GM19395 (cell line): ENCODE measurements around the gene GPR171.
"Not testable (repeated sequence)": the region's sequence is repeated elsewhere in the genome, so short reads cannot be mapped to it uniquely, and the experiment has no call there.

Experiments used
- ATAC-seq: cut with Tn5 transposase; IDR thresholded peaks from one replicate; pipeline ENCODE4 v1.9.1; 2021; ENCODE audit warnings: mild to moderate bottlenecking, moderate library complexity; ENCODE audit not compliant: unreplicated experiment

The GPR171 gene, protein sequence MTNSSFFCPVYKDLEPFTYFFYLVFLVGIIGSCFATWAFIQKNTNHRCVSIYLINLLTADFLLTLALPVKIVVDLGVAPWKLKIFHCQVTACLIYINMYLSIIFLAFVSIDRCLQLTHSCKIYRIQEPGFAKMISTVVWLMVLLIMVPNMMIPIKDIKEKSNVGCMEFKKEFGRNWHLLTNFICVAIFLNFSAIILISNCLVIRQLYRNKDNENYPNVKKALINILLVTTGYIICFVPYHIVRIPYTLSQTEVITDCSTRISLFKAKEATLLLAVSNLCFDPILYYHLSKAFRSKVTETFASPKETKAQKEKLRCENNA

DNA sequence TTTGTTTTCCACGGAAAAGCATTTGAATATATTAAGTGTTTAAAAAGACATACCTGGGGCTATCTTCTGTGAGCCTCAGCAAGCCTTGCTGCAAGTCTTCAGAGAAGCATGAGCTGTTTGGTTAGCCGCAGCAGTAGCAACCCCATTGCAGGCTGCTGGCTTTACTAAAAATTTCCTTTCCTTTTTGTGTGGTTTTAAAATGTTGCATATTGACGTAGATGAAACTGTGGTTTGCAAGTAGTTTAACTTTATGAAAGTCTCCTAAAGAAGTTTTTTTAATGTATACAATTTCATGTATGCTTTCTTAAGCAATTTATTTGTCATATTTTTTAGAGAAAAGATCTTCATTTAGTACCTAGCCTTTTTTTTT lies at the start of gene GPR171:
Gene GPR171, minus strand, starts transcription at position 166 of the 370 bp plus-strand sequence. CDS start 3,830 bp downstream, outside the sequence.
- peak; percentile 89 for ATAC-seq

DNA sequence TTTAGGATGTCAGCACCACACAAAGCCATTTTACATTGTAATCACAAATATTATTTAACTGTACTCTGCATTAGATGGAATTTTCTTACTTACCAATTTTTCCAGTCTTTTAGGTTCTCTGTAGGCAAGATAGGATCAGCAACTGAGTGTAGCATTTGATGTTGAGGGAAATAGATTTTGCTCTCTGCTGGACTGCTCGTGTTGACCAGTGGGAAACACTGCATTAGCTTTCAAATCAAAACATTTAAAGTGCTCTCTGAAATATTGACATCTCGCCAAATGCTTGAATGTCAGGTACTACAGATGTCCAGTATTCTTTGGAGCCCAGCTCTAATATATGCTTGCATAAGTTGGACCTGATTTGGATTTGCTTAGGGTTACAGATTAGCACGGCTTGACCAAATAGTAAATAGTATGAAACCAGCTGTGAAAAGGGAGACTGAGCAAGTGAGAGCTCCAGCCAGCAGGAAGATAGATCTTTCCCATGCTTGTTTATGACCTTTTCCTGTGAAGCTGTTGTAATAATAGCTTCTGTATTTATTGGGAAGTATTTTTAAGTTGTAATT lies 45.8 kb upstream of the GPR171 start:
- no peak for ATAC-seq

DNA sequence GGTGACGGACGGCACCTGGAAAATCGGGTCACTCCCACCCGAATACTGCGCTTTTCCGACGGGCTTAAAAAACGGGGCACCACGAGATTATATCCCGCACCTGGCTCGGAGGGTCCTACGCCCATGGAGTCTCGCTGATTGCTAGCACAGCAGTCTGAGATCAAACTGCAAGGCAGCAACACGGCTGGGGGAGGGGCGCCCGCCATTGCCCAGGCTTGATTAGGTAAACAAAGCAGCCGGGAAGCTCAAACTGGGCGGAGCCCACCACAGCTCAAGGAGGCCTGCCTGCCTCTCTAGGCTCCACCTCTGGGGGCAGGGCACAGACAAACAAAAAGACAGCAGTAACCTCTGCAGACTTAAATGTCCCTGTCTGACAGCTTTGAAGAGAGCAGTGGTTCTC lies 39.0 kb upstream of the GPR171 start:
- ATAC-seq, result not testable (repeated sequence)

DNA sequence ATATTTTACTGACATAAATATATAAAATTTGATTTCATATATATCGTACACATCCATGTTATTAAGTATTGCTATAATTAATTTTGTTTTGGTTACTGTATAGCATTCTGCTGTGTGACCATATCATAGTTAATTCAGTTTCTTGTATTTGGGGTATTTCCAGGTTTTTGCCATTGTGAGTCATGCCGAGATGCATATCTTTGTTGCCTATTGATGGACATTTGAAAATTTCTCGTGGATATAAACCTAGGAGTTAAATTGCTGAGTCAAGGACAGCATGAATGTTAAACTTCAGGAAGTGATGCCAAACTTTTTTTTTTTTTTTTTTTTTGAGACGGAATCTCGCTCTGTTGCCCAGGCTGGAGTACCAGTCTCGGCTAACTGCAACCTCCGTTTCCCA lies 33.7 kb upstream of the GPR171 start:
- no peak for ATAC-seq

DNA sequence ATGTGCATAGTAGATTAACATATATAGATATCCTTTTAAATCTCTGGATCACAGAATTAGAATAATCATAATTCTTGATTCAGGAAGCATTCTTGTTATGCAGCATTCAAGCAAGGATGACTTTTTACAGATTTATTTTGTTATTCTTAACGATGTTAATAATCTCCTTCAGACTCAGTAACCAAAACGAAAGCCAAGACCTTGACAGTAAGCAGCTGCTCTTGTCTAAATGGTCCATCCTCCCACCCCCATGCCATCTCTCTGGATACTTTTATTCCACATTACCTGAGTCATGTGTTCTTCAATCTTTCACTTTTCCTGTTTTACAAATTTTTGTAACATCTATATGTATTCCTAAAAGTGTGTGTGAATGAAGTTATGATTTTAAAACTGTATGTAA lies 33.3 kb upstream of the GPR171 start:
- ATAC-seq, result no peak

DNA sequence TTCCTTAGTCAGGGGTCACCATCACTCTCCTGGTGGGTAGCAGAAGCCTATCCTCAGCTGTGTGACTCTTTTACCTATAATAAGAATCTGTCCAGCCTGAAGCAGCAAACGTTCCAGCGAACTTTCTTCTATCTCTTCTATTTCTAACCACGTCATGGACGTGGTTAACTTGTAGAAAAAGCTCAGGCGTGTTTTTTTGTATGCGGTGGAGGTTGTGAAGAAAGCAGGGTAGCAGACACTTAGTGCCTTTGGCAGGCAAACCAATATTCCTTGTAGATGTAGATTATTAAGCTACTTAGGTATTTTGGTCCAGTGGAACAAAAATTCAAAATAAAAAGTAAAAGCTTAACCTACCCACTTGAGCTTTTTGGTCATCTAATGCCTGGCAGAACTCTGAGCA lies 31.8 kb upstream of the GPR171 start:
- no peak for ATAC-seq

DNA sequence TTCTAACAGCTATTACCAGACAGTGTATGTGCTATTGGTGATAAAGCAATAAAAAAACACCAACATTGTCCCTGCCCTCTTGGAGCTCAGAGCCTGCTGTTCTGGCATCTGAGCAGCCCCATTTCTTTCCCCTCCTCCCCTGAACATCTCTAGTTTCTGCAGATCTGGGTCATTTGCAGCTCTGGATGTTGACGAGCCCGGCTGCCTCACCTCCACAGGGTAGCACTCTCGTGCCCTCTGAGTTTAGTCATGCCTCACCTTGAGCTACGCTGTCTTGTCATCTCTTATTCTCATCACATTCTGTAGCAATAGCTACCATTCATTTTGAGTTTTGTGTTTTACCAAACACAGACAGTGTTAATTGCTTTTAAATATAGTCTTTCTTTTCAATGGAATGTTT lies 30.0 kb upstream of the GPR171 start:
- no peak for ATAC-seq

DNA sequence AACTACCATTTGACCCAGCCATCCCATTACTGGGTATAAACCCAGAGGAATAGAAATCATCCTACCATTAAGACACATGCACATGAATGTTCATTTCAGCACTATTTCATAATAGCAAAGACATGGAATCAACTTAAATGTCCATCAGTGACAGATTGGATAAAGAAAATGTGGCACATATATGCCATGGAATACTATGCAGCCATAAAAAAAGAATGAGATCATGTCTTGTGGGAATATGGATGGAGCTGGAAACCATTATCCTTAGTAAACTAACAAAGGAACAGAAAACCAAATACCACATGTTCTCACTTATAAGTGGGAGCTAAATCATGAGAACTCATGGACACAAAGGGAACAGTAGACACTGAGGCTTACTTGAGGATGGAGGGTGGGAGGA lies 29.4 kb upstream of the GPR171 start:
- not testable (repeated sequence) for ATAC-seq

DNA sequence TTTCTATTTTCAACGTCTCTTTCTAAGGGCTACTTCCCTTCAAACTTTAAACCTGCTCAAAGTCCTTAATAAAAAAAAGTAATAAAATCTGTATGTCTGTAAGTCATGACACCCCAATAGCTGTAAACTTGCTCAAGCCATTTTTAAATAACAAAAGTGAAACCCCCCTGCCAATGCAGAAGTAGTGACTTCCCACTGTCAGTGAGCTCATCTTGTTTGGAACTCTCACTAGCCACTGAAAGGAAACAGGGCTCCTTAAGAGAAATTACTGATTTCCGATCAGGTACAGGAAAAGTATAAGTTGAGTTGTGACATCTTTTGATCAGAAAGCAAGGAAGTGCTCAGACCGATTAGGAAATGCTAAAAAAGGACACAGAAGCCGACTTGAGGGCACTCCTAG lies 27.6 kb upstream of the GPR171 start:
- ATAC-seq, result peak; percentile 59

DNA sequence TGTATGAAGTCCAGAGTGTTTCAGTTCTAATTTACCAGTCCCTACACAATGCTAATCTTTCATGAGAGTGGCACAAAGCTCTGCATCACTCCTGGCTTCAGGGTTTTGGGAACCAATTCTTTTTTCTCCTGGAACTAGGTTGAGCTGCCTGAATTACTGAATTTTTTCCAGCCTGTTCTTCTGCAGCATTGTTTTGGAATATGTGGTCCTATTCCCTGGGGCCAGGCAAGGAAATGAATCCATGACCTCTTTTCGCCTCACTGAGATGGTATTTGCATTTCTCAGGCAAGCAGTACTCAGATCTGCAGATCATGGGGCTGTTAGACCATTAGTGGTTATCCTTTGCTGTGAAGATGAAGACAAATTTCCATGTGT lies 25.6 kb upstream of the GPR171 start:
- peak; percentile 29 for ATAC-seq

DNA sequence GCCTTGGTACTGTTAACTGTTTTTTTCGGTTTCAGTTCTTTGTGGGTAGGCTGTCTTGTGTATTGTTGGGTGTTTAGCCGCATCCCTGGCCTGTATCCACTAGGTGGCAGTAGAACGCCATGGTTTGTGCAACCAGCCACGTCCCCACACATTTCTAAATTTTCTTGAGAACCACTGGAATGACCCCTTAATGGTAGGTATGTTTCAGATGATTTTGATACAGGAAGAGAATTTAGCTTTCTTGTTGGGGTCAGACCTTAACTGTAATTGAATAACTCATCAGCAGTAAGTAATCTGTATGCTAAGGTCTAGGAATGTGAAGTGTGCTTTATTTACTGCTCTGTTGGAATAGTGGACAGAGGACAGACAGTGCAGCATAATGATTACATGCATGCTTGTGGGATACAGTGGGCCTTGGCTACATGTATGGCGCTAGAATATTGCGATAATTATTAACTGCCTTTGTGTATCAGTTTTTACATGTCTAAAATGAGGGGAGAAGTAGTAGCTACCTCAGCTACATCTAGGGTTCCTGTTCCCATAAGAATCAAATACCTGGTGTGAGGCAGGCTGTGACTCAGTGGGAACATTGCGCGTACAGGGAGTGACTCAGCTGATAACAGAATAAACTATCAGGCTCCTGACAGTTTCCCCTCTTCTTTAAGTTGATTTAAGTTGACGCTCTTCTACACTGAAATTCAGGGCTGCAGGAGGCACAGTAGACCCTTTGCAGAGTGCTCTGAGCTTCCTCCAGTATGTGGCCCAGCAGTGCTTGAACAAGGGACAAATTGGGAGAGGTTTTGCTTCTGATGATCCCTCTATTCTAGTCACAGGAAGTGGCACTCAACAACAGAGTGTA lies 25.0 kb upstream of the GPR171 start:
- peak; percentile 88 for ATAC-seq

DNA sequence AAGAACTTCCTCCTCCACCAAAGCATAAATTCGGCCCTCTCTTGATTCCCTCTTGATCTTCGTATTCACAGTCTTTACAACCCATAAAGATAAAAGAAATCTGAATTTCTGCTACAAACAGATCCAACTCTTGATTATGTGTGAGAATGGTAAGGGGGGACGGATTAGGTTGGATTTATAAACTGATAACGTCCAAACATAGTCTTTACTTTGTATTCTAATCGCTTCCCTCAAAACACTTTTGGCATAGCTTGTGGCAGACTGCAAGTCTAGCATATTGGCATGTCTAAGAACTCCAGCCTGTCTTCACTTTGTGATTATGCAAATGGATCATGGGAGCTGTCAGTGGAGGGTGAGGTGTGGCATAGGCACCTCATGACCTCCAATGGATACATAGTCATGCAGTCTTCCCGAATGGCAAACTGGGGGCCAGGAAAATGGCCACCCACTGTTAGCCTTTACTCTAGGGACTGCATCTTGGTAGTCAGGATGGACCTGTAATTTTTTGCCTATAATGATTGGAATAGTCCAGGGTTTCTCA lies 24.3 kb upstream of the GPR171 start:
- ATAC-seq, result peak; percentile 49

DNA sequence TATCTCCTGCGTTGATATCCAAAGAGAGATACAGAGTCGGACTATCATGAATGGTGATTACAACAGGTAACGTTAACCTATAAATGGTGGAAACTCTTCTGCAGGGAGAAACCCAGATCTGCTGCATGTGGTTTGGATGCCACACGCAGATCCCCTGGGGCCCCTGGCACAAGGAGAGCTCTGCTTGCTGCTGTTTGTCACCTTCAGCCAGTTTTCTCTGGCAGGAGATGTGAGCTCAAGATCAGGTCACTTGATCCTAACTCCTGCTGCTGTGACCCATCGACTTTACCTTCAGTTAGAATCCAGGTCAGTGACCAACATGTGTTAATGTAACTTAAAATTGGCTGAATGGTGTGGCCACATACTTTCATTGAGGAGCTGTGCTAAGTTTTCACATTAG lies 23.8 kb upstream of the GPR171 start:
- ATAC-seq, result no peak

DNA sequence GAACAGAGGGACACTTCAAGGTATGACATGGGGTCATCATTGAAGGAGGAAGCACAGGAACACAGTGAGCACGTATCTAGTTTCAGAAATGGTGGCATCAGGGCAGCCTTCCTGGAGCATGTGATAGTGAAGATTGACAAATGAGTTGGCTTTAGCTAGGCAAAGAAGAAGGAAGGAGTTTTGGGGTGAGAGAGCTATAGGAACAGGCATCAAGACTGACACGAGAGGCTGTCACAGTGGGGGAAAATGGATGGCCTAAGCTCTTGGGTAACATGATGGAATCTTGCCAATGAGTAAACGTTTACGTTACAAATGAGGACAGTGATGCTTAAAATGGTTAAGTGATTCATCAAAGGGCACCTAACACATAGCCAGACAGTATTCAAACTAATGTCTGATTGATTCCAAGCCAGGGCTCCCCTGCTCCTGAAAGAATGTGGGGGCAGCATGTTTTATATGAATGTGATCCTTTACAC lies 23.1 kb upstream of the GPR171 start:
- no peak for ATAC-seq

DNA sequence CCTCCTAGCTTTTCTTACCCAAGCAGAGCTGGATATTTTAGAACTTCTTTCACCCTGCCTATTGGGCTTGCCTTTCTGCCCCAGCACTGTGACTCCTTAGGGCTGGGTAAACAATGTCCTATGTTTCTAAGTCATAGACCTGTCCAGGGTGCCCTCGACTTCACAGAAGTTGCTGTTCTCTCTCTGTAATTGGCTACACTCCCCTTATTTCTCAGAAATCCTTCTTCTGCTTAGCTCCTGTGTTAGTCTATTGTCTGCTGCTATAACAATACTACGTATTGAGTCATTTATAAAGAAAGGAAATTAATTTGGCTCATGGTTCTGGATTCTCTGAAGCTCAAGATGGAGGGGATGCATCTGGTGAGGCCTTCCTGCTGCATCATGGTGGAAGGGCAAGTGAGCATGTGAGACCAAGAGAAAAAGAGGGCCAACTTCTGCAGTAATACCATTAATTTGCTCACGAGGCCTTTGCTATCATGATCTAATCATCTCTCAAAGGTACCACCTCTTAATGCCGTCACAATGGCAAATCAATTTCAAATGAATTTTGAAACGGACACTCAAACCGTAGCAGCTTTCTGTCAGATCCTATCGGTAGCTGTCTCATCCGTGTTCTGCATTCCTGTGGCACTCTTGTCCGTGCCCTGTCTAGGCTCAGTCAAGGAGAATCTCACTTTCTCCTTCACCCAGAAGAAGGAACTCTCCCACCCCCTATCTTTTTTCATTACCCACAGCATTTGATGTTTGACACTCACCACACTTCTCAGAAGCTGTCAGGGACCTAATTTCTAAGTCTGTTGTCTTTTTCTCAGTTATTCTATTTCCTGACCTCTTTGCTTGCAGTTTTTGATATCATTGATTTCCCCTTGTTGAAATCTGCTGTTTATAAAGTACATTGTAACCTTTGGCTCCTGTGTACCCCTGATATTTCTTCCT lies 22.3 kb upstream of the GPR171 start:
- ATAC-seq, result no peak

DNA sequence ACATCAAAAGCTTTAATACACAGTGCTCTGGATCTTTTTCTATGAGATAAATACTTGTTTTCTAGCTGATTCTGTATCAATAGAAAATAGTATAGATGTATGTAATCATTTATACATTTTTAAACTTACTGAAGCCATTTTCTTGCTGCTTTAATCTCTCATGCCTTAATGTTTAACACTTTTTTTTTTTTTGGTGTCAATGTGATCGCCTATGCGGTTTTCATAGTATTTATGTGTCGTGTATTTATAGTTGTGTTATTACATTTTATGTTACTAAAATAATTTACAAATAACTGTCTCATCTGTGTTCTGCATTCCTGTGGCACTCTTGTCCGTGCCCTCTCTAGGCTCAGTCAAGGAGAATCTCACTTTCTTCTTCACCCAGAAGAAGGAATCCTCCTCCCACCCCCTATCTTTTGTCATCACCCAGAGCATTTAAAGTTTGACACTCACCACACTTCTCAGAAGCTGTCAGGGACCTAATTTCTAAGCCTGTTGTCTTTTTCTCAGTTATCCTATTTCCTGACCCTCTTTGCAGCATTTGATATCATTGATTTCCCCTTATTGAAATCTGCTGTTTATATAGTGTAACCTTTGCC lies 21.4 kb upstream of the GPR171 start:
- no peak for ATAC-seq

DNA sequence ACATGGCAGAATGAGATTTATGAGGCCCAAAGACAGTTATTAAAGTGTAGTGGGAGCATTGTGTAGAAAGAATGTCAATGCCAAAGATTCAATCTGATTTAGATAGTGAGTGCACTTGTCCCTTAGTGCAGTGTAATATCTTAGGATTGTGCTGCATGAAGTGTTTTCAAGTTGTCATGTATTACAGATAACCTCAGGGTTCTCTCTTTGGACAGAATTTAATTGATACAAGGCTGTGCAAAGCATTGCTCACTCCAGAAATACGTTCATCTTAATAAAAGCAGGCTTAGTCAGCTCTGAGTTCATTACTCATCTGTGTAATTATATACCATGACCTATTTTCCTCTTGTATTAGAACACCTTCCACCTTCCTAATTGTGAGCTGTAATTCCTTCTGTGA lies 16.0 kb upstream of the GPR171 start:
- no peak for ATAC-seq

DNA sequence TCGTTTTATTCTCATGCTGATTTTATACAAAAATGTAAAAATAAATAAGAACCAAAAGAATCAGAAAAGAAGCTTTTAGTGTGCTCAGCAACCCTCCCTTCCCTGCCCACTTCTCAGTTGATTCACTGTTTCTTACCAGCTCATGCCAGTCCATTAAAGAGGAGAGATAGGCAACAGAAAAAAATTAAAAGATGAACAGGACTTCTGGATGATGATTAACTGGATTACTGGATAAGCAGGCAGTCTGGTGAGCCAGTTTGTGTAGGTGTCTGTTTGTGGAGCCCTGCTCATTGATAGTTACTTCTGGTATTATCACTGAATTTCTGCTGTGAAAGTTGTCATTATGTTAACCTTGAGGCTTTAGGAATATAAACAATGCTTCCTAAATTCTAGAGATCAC lies 15.1 kb upstream of the GPR171 start:
- ATAC-seq, result no peak

DNA sequence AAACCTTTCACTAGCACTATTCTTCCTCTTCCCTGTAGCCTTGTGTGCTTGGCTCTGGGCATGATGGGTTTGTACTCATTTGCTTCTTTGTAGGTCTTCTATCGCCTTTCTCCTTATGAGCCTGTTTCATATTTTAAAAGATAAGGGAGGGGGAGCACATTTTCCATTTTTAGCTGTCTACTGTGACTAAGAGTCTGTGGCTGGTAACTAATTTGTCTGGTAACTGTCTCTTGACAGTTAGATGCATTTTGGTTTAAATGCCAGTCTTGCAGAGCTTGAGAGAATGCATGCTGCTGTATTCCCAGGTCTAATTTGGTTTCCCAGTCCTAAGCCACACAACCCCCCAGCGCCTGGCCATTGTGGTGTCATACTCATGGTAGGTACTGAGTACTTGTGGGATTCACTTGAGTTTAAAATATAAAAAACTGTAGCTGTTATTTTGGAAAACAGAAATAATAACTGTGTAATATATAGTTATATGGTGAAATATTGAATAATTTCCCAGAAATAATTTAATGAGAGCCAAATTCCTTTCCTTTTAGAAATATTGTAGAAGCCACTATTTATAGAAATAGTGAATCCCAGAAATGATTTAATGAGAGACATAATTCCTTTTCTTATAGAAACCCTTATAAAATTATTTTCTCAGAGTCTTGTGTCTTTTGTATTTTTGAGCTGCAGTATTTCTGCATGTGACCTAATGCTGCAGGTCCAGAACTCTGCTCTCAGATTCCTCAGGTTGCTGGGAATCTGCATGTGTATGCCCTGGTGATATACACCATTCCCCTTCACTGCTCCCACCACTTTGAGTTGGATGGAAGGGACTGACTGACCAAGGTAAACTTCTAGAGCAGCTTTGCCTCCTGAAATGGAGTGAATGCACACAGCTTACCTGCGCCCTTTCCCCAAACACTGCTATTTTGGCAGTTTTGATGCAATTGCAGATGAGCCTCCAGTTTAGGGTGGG lies 13.9 kb upstream of the GPR171 start:
- ATAC-seq, result no peak
